HG02759 (cell line): ENCODE data around the gene FHAD1.

Experiments used
- ATAC-seq: cut with Tn5 transposase; IDR thresholded peaks from one replicate; pipeline ENCODE4 v1.9.1; 2021; ENCODE audit warnings: mild to moderate bottlenecking, moderate library complexity; ENCODE audit not compliant: unreplicated experiment

Gene FHAD1

DNA sequence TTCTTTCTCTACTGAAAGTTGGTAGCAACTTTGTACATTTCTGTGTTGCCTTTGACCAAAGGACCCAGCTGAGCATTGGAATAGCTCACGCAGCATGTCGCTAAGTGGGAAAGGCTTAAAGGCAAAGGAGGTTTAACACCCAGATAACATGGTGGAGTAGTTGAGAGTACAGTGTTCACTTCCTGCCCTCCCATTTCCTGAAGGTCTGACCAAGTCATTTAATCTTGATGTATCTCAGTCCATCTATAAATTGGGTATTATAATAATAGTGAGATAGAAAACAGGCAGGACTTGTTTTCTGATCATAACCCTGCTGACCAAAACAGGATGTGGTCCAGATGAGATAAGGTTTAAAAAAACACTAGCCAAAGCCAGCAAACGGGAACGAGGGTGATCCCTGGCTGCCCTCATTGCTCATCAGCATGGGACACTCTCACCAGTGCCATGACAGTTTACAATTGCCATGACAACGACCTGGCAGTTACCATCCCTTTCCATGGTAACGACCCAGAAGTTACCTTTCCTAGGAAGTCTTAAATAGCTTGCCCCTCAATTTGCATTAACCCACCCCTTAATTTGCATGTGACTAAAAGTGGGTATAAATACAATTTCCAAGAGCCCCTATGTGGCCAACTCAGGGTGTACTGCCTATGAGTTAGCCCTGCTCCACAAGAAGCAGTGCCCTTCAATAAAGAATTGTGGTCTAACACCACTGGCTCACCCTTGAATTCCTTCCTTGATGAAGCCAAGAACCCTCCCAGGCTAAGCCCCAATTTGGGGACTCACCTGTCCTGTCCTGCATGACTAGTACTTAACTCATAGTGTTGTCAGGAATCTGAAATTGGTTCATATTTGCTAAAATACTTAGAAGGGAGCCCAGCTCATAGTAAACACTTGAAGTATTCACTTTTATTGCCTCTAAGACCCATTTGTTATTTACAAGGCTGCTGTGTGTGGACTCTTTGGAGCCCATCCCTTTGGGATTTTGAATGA, 28.4 kb upstream of the FHAD1 start:
- no peak for ATAC-seq

DNA sequence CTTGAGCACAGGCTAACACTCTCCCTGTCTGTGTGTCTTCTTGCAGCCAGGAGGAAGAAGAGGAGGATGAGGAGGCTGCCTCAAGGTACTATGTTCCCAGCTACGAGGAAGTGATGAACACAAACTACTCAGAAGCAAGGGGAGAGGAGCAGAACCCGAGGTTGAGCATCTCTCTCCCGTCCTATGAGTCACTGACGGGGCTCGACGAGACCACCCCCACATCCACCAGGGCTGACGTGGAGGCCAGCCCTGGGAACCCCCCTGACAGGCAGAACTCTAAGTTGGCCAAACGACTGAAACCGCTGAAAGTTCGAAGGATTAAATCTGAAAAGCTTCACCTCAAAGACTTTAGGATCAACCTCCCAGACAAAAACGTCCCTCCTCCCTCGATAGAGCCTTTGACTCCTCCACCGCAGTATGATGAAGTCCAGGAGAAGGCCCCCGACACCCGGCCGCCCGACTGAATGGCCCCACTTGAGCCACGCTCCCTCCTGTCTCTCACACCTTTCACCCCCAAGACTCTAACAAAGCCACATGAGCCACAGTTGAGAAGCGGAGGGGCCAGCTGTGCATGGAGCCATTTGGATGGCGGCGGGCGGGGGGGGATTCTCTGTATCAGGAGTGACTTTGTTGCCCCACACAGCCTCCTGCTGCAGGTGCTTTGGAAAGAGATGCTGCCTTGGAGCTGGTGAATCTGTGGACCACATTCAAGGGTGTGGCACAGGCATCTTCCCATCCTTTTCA, 27.6 kb upstream of the FHAD1 start:
- ATAC-seq = no peak

DNA sequence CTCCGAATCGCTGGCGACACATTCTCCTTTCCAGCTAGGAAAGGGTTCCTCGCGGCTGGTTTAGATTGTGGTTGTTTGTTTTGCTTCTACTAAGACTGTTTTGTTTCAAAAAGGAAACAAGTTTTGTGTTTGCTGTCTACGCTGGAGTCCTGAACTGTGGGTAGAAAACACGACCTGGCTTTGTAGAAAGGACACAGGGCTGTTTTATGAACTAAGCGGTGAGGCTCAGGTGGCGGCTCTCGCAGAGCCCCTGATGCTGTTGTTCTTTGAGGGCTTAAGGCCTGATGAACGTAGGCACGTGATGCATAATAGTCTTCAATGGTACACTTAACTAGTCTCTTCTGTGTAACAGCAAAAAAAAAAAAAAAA, 27.0 kb upstream of the FHAD1 start:
- no peak for ATAC-seq

DNA sequence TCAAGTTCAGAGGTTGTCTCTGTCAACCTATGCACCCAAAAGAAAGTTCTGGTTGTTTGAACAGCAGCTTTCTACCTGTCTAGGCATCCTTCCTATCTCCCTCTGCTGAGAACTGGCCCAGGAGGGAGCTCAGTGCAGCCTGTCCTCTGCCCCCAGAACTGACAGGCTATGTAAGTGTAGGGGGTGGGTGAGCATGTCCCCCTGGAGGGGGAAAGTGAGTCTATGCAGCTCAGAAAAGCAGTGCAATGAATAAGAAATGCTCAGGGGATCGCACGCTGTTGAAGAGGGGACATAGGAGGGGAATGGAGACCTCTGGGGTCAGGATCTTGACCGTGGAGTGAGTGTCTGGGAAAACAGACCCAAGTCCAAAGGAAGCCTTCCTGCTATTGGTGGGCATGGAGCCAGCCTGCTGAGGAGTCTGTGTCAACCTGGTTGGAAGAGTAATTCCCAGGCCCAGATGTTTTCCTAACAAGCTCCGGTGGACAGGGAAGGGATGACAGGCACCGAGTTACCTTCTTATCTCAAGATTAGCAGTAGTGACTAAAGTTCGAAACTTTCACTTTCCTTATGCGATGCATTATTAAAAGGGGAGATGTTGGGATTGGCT, 26.1 kb upstream of the FHAD1 start:
- ATAC-seq = no peak

DNA sequence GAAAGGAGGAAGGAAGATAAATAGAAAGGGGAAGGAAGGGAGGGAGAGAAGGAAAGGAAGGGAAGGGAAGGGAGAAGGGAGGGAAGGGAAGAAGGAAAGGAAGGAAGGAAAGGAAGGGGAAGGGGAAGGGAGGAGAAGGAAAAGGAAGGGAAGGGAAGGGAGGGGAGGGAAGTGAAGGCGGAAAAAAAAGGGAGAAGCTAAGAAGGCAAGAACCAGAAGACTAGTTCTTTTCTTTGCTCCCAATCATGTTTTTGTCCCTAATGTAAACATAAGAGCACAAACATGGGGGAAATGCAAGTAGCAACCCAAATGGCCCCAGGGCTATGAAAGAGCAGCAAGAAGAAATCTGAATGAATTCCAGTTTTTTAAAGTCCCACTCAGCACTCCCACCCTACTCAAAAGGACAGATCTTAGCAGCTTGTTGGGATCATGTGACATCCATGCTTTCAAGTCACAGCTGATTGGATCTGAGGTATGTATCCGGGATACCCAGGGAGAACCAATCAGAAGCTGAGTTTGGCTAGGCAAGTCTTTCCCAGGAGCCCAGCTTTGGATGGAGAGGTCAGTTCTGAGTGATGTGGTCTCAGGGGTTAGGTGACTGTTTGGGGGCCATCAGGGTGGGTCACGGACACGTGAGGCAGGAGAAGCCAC, 24.2 kb upstream of the FHAD1 start:
- no peak for ATAC-seq

DNA sequence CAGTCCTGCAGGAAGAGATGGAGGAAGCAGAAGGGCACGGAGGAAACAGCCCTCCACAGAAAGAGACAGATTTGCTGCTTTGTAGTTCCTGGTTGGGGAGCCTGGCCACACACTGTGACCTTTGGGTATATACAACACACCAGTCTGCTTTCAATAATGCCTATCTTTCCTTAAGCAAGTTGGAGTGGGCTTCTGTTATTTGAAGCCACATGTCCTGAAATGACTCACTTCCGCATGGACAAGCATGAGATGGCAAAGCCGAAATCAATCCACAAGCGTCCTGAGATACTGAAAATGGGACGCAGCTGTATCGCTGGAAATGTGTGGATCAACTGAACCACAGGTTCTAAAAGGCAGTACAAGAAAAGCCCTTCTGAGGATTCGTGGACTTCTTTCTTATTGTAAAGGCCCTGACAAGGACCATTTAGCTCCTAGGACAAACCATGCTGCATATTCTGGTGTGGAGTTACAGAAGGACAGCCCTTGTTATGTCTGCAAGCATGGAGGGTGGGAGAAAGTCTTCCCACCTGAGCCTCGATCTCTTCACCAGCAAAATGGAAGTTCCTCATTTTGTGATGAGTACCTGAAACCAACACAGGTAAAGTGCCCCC, 22.7 kb upstream of the FHAD1 start:
- ATAC-seq = no peak

DNA sequence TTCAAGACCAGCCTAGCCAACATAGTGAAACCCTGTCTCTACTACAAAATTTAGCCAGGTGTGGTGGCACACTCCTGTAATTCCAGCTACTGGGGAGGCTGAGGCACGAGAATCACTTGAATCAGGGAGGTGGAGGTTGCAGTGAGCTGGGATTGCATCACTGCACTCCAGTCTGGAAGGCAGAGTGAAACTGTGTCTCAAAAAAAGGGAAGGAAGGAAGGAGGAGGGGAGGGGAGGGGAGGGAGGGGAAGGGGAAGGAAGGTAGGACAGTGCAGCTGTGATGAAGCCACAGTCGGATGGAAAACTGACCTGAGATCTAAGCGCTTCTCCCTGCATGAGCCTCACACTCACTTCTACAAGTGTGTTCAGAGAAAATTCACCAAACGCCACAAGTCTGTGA, 22.0 kb upstream of the FHAD1 start:
- ATAC-seq = no peak

DNA sequence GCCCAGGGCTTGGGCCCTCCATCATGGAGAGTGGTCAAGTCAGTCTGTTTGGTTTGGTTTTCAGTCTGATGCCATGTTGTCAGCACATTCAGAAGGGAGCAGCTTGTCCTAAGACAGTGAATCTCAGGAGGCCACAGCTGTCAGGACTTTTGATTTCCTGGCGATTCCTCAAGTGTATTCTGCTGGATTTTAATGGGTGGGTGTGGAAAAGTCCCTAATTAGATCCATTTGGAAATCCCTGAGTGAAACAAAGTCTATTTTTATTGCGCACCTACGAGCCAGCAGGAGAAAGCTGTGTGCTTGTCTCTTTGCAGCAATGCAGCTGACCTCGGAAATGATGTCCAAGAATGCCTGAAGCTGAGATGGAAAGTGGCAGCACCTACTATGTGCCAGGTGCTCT, 21.6 kb upstream of the FHAD1 start:
- no peak for ATAC-seq

DNA sequence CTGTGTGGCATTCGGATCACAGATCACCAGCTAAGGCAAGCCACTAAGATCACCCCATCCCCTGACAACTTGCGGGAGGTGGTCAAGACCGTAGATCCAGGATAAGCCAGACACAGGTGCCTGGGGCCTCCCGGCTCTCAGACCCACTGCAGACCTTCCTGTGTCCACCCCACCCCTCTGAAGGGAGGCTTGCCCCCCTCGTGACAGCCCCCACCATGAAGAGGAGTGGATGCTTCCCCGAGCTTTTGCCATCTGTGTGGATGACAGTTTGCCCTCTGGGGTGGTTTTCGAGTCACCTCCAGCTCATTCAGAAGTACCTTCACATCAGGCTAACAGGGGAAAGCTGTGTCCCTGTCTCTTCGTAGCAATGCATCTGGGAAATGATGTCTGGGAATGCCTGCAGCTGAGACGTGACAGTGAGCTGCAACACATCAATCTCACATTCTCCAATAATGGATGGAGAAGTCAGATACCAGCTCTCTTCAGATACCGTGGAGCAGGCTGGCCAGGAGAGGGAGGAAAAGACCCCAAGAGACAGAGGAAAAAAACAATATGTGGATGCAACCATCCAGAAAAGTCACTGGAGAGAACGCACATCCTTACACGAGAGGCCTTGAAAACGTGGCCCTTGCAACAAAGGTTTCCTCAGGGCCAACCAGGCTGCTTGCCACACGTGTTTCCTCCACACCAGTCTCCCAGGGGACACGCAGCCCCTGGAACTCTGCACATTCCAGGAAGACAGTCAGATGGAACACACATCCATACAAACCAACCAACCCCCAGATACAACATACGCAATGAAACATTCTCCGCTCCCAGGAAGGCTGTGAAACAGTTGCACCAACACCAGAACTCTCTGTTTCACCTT, 20.4 kb upstream of the FHAD1 start:
- no peak for ATAC-seq

DNA sequence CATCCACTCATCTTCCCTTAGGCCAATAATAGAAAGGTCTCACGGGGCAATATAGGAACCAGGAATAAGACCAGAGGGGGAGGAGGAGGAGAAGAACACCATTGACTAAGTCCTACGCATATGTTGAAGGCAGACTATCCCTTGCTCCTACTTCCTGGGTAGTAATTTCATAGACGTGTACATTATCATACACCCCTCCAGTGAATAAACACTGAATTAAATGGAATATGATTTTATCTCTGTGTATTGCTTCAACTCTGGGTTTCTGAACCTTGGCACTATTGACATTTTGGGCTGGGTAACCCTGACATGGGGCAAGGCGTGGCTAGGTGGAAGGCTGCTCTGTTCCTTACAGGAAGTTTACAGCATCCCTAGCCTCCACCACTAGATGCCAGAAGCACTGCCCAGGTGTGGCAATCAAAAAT, 17.3 kb upstream of the FHAD1 start:
- ATAC-seq = no peak

DNA sequence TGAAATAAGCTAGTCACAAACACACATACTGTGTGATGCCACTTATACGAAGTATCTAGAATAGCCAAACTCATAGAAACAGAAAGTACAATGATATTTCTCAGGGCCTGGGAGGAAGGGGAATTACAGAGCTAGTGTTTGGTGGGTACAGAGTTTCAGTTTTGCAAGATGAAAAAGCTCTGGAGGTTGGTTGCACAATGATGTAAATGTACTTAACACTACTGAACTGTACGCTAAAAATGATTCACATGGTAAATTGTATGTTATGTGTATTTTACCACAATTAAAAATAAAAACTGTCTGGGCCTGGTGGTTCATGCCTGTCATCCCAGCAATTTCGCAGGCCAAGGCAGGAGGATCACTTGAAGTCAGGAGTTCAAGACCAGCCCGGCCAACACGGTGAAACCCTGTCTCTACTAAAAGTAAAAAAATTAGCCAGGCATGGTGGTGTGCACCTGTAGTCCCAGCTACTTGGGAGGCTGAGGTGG, 15.3 kb upstream of the FHAD1 start:
- ATAC-seq = peak; percentile 82

DNA sequence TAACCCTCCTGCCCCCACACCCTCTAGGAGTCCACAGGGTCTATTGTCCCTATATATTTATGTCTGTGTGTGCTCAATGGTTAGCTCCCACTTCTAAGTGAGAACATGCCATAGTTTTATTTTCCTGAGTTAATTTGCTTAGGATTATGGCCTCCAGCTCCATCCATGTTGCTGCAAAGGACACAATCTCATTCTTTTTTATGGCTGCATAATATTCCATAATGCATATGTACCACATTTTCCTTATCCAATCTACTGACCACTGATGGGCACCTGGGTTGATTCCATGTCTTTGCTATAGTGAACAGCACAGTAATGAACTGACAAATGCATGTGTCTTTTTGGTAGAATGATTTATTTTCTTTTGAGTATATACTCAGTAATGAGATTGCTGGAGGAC, 13.3 kb upstream of the FHAD1 start:
- ATAC-seq = no peak

DNA sequence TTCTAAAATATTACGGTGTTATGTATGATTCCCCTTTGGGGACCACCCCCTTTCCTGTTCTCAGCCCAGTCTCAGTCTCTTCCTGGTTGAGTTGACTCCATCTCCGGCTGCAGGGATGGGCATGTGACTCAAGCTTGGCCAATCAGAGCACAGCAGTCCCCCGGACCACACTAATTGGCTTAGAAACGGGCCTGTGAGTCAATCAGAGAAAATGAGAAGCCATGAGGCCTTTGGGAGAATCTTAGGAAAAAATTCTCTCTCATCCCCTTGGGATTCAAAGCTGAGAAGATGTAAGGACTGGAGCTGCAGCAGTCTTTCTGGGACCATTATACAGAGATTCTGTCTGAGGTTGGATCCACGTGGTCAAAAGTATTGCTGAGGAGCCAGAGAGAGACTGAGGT, 10.7 kb upstream of the FHAD1 start:
- ATAC-seq = no peak

DNA sequence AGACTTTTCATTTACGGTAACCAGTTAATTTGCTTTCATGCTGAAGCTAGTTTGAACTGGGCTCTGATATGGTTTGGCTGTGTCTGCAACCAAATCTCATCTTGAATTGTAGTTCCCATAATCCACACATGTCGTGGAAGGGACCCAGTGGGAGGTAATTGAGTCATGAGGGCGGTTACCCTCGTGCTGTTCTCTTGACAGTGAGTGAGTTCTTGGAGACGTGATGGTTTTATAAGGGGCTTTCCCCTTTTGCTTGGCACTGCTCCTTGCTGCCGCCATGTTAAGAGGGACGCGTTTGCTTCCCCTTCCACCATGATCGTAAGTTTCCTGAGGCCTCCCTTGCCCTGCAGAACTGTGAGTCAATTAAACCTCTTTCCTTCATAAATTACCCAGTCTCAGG, 10.3 kb upstream of the FHAD1 start:
- ATAC-seq = no peak

DNA sequence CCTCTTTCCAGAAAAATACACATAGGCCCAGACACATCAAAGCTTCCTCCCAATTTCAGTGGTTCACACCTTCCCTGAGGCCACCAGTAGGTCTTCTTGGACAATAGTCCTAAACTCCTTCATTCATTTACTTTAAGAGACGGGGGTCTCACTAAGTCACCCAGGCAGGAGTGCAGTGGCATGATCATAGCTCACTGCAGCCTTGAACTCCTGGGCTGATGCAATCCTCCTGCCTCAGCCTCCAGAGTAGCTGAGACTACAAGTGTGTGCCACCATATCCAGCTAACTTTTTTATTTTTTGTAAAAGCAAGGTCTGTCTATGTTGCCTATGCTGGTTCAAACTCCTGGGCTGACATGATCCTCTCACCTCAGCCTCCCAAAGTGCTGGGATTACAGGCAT, 8.2 kb upstream of the FHAD1 start:
- no peak for ATAC-seq

DNA sequence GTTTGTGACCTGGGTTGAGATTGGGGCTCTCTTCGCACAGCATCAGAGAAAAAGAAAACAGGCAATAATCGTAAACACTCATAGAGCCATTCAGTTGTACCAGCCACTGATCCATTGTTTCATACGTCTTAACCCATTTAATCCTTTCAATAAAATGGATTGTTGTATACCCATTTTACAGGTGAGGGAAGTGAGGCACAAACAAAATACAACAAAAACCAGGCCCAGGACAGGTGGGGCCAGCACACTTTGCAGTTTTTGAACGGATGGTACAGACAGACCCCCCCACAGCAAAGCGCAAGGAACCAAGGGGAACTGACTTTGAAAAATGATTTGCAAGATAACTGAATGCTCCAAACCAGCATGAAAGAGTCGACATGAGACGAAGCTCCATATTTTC, 4.3 kb upstream of the FHAD1 start:
- ATAC-seq = no peak

DNA sequence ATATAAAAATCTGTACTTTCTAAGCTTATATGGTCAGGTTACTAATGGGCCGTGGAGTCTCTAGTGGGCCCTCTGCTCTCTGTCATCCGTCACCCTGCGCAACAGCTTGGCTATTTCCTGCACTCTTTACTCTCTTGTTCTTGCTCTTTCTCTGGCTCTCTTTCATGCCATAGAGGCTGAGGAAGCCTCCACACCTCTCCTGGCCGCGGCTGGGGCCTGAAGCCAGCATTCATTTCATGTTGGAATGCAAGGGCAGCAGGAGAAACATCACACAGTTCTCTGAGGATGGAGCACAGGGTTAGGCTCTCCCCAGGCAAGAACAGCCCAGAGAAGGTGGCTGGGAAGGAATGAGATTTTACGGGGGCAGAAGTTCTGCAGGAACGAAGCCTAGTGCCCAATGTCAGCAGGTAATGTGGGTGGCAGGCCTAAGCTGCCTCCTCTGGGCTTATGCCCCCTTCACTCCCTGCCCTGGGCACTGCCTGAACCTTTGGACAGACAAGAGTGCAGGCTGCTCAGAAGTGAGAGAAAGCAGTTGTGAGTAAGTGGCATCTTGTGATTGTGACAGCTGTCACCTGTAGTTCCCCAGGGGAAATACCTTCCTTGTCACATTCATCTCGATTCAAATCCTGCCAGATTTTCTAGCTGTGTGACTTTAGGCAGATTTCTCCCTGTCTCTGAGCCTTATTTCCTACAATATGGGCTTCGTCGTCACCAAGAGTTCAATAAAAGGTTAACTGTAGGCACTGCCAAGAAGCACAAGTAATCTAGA, 3.6 kb upstream of the FHAD1 start:
- ATAC-seq = no peak

DNA sequence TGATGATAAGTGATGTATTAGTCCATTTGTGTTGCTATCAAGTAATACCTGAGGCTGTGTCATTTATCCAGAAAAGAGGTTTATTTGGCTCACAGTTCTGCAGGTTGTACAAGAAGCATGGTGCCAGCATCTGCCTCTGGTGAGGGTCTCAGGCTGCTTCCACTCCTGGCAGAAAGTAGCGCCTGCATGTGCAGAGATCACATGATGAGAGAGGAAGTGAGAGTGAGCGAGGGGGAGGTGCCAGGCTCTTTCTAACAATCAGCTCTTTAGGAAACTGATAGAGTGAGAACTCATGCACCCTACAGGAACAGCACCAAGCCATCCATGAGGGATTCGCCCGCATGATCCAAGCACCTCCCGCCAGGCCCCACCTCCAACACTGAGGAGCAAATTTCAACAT, 2.2 kb upstream of the FHAD1 start:
- ATAC-seq = no peak
